Parathyroid adenoma (tissue), 2 donors: ENCODE measurements around the gene EWSR1.
A peak's percentile ranks its signal among the peaks of the same experiment; 100 is the strongest.

Experiments
- H2AFZ ChIP-seq: fragments of 300-600 bp; sonication (generic); one replicate; pipeline ENCODE4 v1.7.0; 2017; ENCODE audit warnings: antibody characterized with exemption, mild to moderate bottlenecking
- H3K27ac ChIP-seq: fragments of 300-600 bp; sonication (generic); one replicate; pipeline ENCODE4 v1.7.0; 2017
- H3K27me3 ChIP-seq: fragments of 300-600 bp; sonication (generic); one replicate; pipeline ENCODE4 v1.7.0; 2017; ENCODE audit warnings: low read length; ENCODE audit not compliant: control insufficient read depth, insufficient read depth
- H3K36me3 ChIP-seq: fragments of 300-600 bp; sonication (generic); one replicate; pipeline ENCODE4 v1.7.0; 2017; ENCODE audit warnings: low read length; ENCODE audit not compliant: control insufficient read depth, insufficient read depth
- H3K4me1 ChIP-seq: fragments of 300-600 bp; sonication (generic); one replicate; pipeline ENCODE4 v1.7.0; 2017; ENCODE audit warnings: control low read depth
- H3K4me2 ChIP-seq: fragments of 300-600 bp; sonication (generic); one replicate; pipeline ENCODE4 v1.7.0; 2017; ENCODE audit warnings: low read length
- H3K4me3 ChIP-seq: fragments of 300-600 bp; sonication (generic); one replicate; pipeline ENCODE4 v1.7.0; 2017; ENCODE audit warnings: low read depth, low read length
- H3K79me2 ChIP-seq: fragments of 300-600 bp; sonication (generic); one replicate; pipeline ENCODE4 v1.7.0; 2017; ENCODE audit warnings: control low read depth
- H3K9ac ChIP-seq: fragments of 300-600 bp; sonication (generic); one replicate; pipeline ENCODE4 v1.7.0; 2017; ENCODE audit warnings: mild to moderate bottlenecking
- H3K9me3 ChIP-seq: fragments of 300-600 bp; sonication (generic); one replicate; pipeline ENCODE4 v1.7.0; 2017; ENCODE audit warnings: low read length; ENCODE audit not compliant: control insufficient read depth
- CTCF ChIP-seq: fragments of 300-600 bp; sonication (generic); IDR thresholded peaks from one replicate; pipeline ENCODE4 v1.7.0; 2017; ENCODE audit warnings: antibody characterized with exemption, mild to moderate bottlenecking
- donor health status: primary hyperparathyroidism.

Gene EWSR1

GRCh38 chr22:29308148-29308790, 40.2 kb downstream of the EWSR1 start:
- Histone ChIP-seq H3K9me3 (no peaks in the 10 kb centered on the region), H3K27ac (no peak overlapping the region), H3K4me2 (no peak overlapping the region), H3K79me2 (no peaks in the 10 kb centered on the region), H3K9ac (no peak overlapping the region), H3K27me3 (no peaks in the 10 kb centered on the region), H2AFZ (no peak overlapping the region), H3K36me3 (no peaks in the 10 kb centered on the region), H3K4me3 (no peak overlapping the region), H3K4me1 (no peaks in the 10 kb centered on the region)
- no peak for TF ChIP-seq CTCF

- H3K9ac ChIP-seq = no peak overlapping the region
- H3K9me3 ChIP-seq = no peaks in the 10 kb centered on the region
- H3K27me3 ChIP-seq = peaks cover 3% of the 10 kb centered on the region
- TF ChIP-seq CTCF = no peak
- no peak overlapping the region for H3K4me2 ChIP-seq
- H2AFZ ChIP-seq = no peak overlapping the region
- H3K4me1 ChIP-seq = no peaks in the 10 kb centered on the region
- no peaks in the 10 kb centered on the region for H3K79me2 ChIP-seq
- H3K27ac ChIP-seq = no peak overlapping the region
- H3K4me3 ChIP-seq = no peak overlapping the region
- no peaks in the 10 kb centered on the region for H3K36me3 ChIP-seq
These were observed 40.8 kb downstream of the EWSR1 start for GRCh38 chr22:29308791-29309262.

GRCh38 chr22:29309332-29310064, 41.4 kb downstream of the EWSR1 start:
- Histone ChIP-seq H3K4me2 (no peak overlapping the region), H3K4me3 (no peak overlapping the region), H3K27me3 (peaks cover 10% of the 10 kb centered on the region), H3K9me3 (no peaks in the 10 kb centered on the region), H3K79me2 (no peaks in the 10 kb centered on the region), H3K4me1 (no peaks in the 10 kb centered on the region), H2AFZ (no peak overlapping the region), H3K9ac (no peak overlapping the region), H3K27ac (no peak overlapping the region), H3K36me3 (no peaks in the 10 kb centered on the region)
- TF ChIP-seq CTCF = no peak

GRCh38 chr22:29310065-29310862, 42.2 kb downstream of the EWSR1 start:
- no peak overlapping the region for H3K4me3 ChIP-seq

More at GRCh38 chr22:29310065-29310862, 42.2 kb downstream of the EWSR1 start:
- Histone ChIP-seq H3K9me3 (no peaks in the 10 kb centered on the region), H3K27me3 (peaks cover 12% of the 10 kb centered on the region), H3K79me2 (no peaks in the 10 kb centered on the region), H3K36me3 (no peaks in the 10 kb centered on the region), H3K27ac (no peak overlapping the region), H3K4me2 (peak overlapping the region; percentile 30), H3K4me1 (no peaks in the 10 kb centered on the region), H3K9ac (no peak overlapping the region), H2AFZ (no peak overlapping the region)
- no peak for TF ChIP-seq CTCF
